HCT116 (cell line): Measurements from ENCODE around the gene KDM1B. TPM values are rescaled to one million over a fixed set of nuclear protein-coding genes. Genes with fewer than 3 reads are reported as not detected.
"Not testable (repeated sequence)": the region's sequence is repeated elsewhere in the genome, so short reads cannot be mapped to it uniquely, and the experiment has no call there.

ENCODE experiments used
- ATAC-seq: fragments of 200-7000 bp; cut with Tn5 transposase; 2 replicates; pipeline ENCODE4 v1.9.1; 2020; ENCODE audit warnings: mild to moderate bottlenecking, moderate library complexity
- BruUV-seq: library from RNA; stranded (reverse); fragments of 400-500 nt; replicated peaks from 2 replicates; lab custom pipeline; 2021; lab: Mats Ljungman, UMichigan
- CTCF ChIA-PET: fragments of 300-600 bp; sonication (Branson Sonifier 250); formaldehyde crosslinking; loops from one replicate; lab custom pipeline; 2021; ENCODE audit warnings: antibody characterized with exemption; lab: Charles Lee
- POLR2A ChIA-PET: fragments of 300-600, 350-600 bp; sonication (Branson Sonifier 250); formaldehyde crosslinking; loops from one replicate; lab custom pipeline; 2021; ENCODE audit warnings: antibody characterized with exemption; lab: Charles Lee
- RAD21 ChIA-PET, 2 experiments: fragments of 300-600 bp; sonication (Branson Sonifier 250); formaldehyde crosslinking; loops; one replicate each; lab custom pipeline; 2023; ENCODE audit warnings: low total read pairs in 2 of 2; ENCODE audit not compliant: uncharacterized antibody in 2 of 2, unreplicated experiment in 2 of 2, low non-redundant PET in 1 of 2; lab: Charles Lee
- DNase-seq: peaks from one replicate; pipeline ENCODE4 v3.0.0-alpha.2; 2010; ENCODE audit warnings: low read depth, low spot score
- H2AFZ ChIP-seq: fragments of 200-600 bp; shearing (Covaris generic), sonication (generic); 2 replicates; pipeline ENCODE4 v1.6.1; 2017; ENCODE audit warnings: low read depth, mixed run types, mixed read lengths, antibody characterized with exemption, low read length; ENCODE audit not compliant: poor library complexity, severe bottlenecking
- H3K27ac ChIP-seq: 2 replicates; pipeline ENCODE4 v1.5.1; 2012; ENCODE audit warnings: low read depth, low read length
- H3K27me3 ChIP-seq: fragments of 200-600 bp; sonication (generic); 2 replicates; pipeline ENCODE4 v1.6.1; 2016; ENCODE audit warnings: mixed run types, low read length, mixed read lengths; ENCODE audit not compliant: insufficient read depth
- H3K36me3 ChIP-seq, 2 experiments: fragments of 200-500 bp in 1 of 2; fragments of 200-600 bp in 1 of 2; sonication (Bioruptor generic) in 1 of 2; sonication (generic) in 1 of 2; 2 replicates each; pipeline versions ENCODE4 v1.5.1 to v1.6.1; 2014 to 2016; ENCODE audit warnings: low read length in 2 of 2, inconsistent platforms in 1 of 2, mixed read lengths in 1 of 2, mixed run types in 1 of 2; ENCODE audit not compliant: insufficient read depth in 2 of 2, control insufficient read depth in 1 of 2
- H3K4me1 ChIP-seq, 2 experiments: fragments of 200-600 bp in 1 of 2; sonication (generic) in 1 of 2; 2 replicates each; pipeline versions ENCODE4 v1.5.1 to v1.6.1; 2012 to 2017; ENCODE audit warnings: low read length in 2 of 2, inconsistent platforms in 1 of 2, mild to moderate bottlenecking in 1 of 2, mixed read lengths in 1 of 2, mixed run types in 1 of 2, moderate library complexity in 1 of 2; ENCODE audit not compliant: insufficient read depth in 2 of 2, control insufficient read depth in 1 of 2
- H3K4me2 ChIP-seq: fragments of 200-600 bp; sonication (generic); 2 replicates; pipeline ENCODE4 v1.6.1; 2017; ENCODE audit warnings: mixed run types, low read length, mixed read lengths
- H3K4me3 ChIP-seq, 2 experiments: fragments of 200-600 bp in 1 of 2; sonication (generic) in 1 of 2; replicated peaks in 1 of 2; 2 replicates each; pipeline ENCODE4 v1.5.1; 2011 to 2016; ENCODE audit warnings: low read length in 2 of 2, control low read depth in 1 of 2, low read depth in 1 of 2, mild to moderate bottlenecking in 1 of 2, mixed read lengths in 1 of 2, mixed run types in 1 of 2
- H3K79me2 ChIP-seq: fragments of 200-600 bp; sonication (generic); 2 replicates; pipeline ENCODE4 v1.6.1; 2017; ENCODE audit warnings: mild to moderate bottlenecking, mixed run types, low read length, moderate library complexity, mixed read lengths; ENCODE audit not compliant: insufficient read depth
- H3K9ac ChIP-seq: fragments of 200-600 bp; sonication (generic); 2 replicates; pipeline ENCODE4 v1.6.1; 2016; ENCODE audit warnings: low read length, mixed read lengths
- H3K9me2 ChIP-seq: fragments of 200-600 bp; sonication (generic), shearing (Covaris generic); 2 replicates; pipeline ENCODE4 v1.6.1; 2017; ENCODE audit warnings: mixed run types, mild to moderate bottlenecking, moderate library complexity; ENCODE audit not compliant: insufficient read depth
- H3K9me3 ChIP-seq, 2 experiments: fragments of 200-500 bp in 1 of 2; fragments of 200-600 bp in 1 of 2; sonication (Bioruptor generic) in 1 of 2; sonication (generic) in 1 of 2; 2 replicates each; pipeline ENCODE4 v1.6.1; 2014 to 2017; ENCODE audit warnings: low read length in 2 of 2, mixed read lengths in 2 of 2, inconsistent platforms in 1 of 2, low read depth in 1 of 2, mild to moderate bottlenecking in 1 of 2, mixed run types in 1 of 2, moderate library complexity in 1 of 2; ENCODE audit not compliant: control insufficient read depth in 1 of 2, insufficient read depth in 1 of 2
- H4K20me1 ChIP-seq: fragments of 200-600 bp; sonication (generic), shearing (Covaris generic); 2 replicates; pipeline ENCODE4 v1.6.1; 2017; ENCODE audit warnings: mixed run types, mild to moderate bottlenecking, moderate library complexity; ENCODE audit not compliant: insufficient read depth
- ATF3 ChIP-seq: IDR thresholded peaks from 2 replicates; pipeline ENCODE4 v1.6.1; 2012
- CBX3 ChIP-seq: IDR thresholded peaks from 2 replicates; pipeline ENCODE4 v1.6.1; 2012; ENCODE audit warnings: low read depth
- CEBPB ChIP-seq: IDR thresholded peaks from 2 replicates; pipeline ENCODE4 v1.6.1; 2012; ENCODE audit warnings: low read depth
- EZH2phosphoT487 ChIP-seq: fragments of 200-600 bp; IDR thresholded peaks from 2 replicates; pipeline ENCODE4 v1.6.1; 2018; ENCODE audit warnings: antibody characterized with exemption, borderline replicate concordance
- POLR2A ChIP-seq: IDR thresholded peaks from 2 replicates; pipeline ENCODE4 v1.7.0; 2011; ENCODE audit warnings: borderline replicate concordance; ENCODE audit not compliant: insufficient read depth, insufficient read length; ENCODE audit errors: extremely low read depth
- POLR2AphosphoS5 ChIP-seq: IDR thresholded peaks from 2 replicates; pipeline ENCODE4 v1.6.1; 2011; ENCODE audit warnings: mild to moderate bottlenecking, low read depth, low read length, moderate library complexity
- RAD21 ChIP-seq: IDR thresholded peaks from 2 replicates; pipeline ENCODE4 v1.6.1; 2012; ENCODE audit warnings: low read depth, mild to moderate bottlenecking
- SIN3A ChIP-seq: IDR thresholded peaks from 2 replicates; pipeline ENCODE4 v1.6.1; 2012; ENCODE audit warnings: low read depth
- SP1 ChIP-seq: IDR thresholded peaks from 2 replicates; pipeline ENCODE4 v1.6.1; 2012; ENCODE audit warnings: low read depth
- SRF ChIP-seq: IDR thresholded peaks from 2 replicates; pipeline ENCODE4 v1.6.1; 2012; ENCODE audit warnings: low read depth
- YY1 ChIP-seq: IDR thresholded peaks from 2 replicates; pipeline ENCODE4 v1.6.1; 2011; ENCODE audit warnings: low read length, low read depth, moderate library complexity, mild to moderate bottlenecking; ENCODE audit not compliant: insufficient replicate concordance; ENCODE audit errors: extremely low read depth
- ZNF274 ChIP-seq: fragments of 200-500 bp; sonication (Bioruptor generic); IDR thresholded peaks from 2 replicates; pipeline ENCODE4 v1.6.1; 2014; ENCODE audit warnings: mild to moderate bottlenecking, low read depth, low read length, inconsistent platforms
- intact Hi-C: fragments of 100-400 bp; cut with micrococcal nuclease; formaldehyde crosslinking; loops from 2 replicates; pipeline ENCODE4 v1.10.0; 2022
- total RNA-seq: library from RNA; stranded (reverse); gene quantifications from one replicate; pipeline ENCODE4 v1.2.1, GENCODE V29; 2021; ENCODE audit not compliant: unreplicated experiment
- TF ChIP-seq, protein P1 (sequence below): IDR thresholded peaks from 2 replicates; pipeline ENCODE4 v1.6.1; 2012
- TF ChIP-seq, protein P2 (sequence below), 3 experiments: fragments of 200-600 bp in 1 of 3; sonication (generic) in 1 of 3; IDR thresholded peaks in 2 of 3; conservative IDR thresholded peaks in 1 of 3; 2 replicates each; pipeline ENCODE4 v1.5.1; 2012 to 2017; ENCODE audit warnings: low read depth in 2 of 3, low read length in 2 of 3, antibody characterized with exemption in 1 of 3, borderline replicate concordance in 1 of 3, control low read depth in 1 of 3, mild to moderate bottlenecking in 1 of 3, mixed read lengths in 1 of 3, mixed run types in 1 of 3, moderate library complexity in 1 of 3; ENCODE audit not compliant: insufficient read depth in 1 of 3

Gene KDM1B
- total RNA-seq, 1 experiment from 2014 or later: 24.5 TPM

- peaks cover 18% of the 10 kb centered on the region for H3K79me2 ChIP-seq
- no peak for DNase-seq
- no peak overlapping the region for H3K27ac ChIP-seq
- no peaks in the 10 kb centered on the region; the same call in 1 of the 2 replicates for H4K20me1 ChIP-seq
- H3K9ac ChIP-seq: no peak overlapping the region
- no peak overlapping the region for H3K4me2 ChIP-seq
- TF ChIP-seq CBX3: no peak
- TF ChIP-seq SIN3A: no peak
- TF ChIP-seq, protein P1, sequence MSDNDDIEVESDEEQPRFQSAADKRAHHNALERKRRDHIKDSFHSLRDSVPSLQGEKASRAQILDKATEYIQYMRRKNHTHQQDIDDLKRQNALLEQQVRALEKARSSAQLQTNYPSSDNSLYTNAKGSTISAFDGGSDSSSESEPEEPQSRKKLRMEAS: no peak
- no peak for TF ChIP-seq ATF3
- no peak for TF ChIP-seq YY1
- no peak for TF ChIP-seq RAD21
- no peak for TF ChIP-seq SRF
- TF ChIP-seq POLR2AphosphoS5: no peak
- no peak for TF ChIP-seq SP1
- TF ChIP-seq EZH2phosphoT487: no peak
- TF ChIP-seq CEBPB: no peak
- no peak for TF ChIP-seq ZNF274
- TF ChIP-seq POLR2A: no peak
- TF ChIP-seq, protein P2, sequence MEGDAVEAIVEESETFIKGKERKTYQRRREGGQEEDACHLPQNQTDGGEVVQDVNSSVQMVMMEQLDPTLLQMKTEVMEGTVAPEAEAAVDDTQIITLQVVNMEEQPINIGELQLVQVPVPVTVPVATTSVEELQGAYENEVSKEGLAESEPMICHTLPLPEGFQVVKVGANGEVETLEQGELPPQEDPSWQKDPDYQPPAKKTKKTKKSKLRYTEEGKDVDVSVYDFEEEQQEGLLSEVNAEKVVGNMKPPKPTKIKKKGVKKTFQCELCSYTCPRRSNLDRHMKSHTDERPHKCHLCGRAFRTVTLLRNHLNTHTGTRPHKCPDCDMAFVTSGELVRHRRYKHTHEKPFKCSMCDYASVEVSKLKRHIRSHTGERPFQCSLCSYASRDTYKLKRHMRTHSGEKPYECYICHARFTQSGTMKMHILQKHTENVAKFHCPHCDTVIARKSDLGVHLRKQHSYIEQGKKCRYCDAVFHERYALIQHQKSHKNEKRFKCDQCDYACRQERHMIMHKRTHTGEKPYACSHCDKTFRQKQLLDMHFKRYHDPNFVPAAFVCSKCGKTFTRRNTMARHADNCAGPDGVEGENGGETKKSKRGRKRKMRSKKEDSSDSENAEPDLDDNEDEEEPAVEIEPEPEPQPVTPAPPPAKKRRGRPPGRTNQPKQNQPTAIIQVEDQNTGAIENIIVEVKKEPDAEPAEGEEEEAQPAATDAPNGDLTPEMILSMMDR (IDR thresholded peaks at IDR 0.05 in 2 of 3, conservative IDR thresholded peaks at IDR 0.05 in 1 of 3; ENCODE audit: borderline replicate concordance in 1 of 3, insufficient read depth in 1 of 3, low read depth in 2 of 3, low read length in 2 of 3): no peak
- TF ChIP-seq, all 23 proteins: peak for 0
- Histone ChIP-seq H3K27me3 (no peaks in the 10 kb centered on the region), H3K9me3 (no peaks in the 10 kb centered on the region), H3K9me2 (no peaks in the 10 kb centered on the region), H2AFZ (no peak overlapping the region), H3K4me1 (peaks cover 0 to 2% of the 10 kb centered on the region in 2 experiments; a peak in 1 of 4 replicates), H3K36me3 (peaks cover 26 to 27% of the 10 kb centered on the region in 2 experiments), H3K4me3 (no peak overlapping the region)
- ChIA-PET RAD21 (no interaction called here), CTCF (no interaction called here), POLR2A (no interaction called here)
- no TSS peak for BruUV-seq
- ATAC-seq: no peak
- intact Hi-C loops: no loop called here
Observed at GRCh38 chr6:18221288-18221615, 66.0 kb downstream of the KDM1B start.

GRCh38 chr6:18226451-18227105, 71.4 kb downstream of the KDM1B start:
- peaks cover 34 to 42% of the 10 kb centered on the region in 2 experiments for H3K36me3 ChIP-seq
- DNase-seq, ATAC-seq, H3K27me3 ChIP-seq, H3K4me1 ChIP-seq, BruUV-seq, POLR2A ChIA-PET, H3K27ac ChIP-seq, H2AFZ ChIP-seq, RAD21 ChIA-PET, H3K4me3 ChIP-seq, H3K4me2 ChIP-seq, H3K9me3 ChIP-seq, intact Hi-C loops, H3K9me2 ChIP-seq, CTCF ChIA-PET, H3K9ac ChIP-seq, H4K20me1 ChIP-seq: not testable (repeated sequence)
- H3K79me2 ChIP-seq: peaks cover 48% of the 10 kb centered on the region

DNA sequence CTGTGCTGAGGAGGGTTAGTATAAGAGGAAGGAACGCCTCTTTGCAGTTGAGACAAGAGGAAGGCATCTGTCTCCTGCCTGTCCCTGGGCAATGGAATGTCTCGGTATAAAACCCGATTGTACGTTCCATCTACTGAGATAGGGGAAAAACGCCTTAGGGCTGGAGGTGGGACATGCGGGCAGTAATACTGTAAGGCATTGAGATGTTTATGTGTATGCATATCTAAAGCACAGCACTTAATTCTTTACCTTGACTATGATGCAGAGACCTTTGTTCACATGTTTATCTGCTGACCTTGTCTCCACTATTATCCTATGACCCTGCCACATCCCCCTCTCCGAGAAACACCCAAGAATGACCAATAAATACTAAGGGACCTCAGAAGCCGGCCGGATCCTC, 71.9 kb downstream of the KDM1B start:
- BruUV-seq, H3K4me2 ChIP-seq, CTCF ChIA-PET, POLR2A ChIA-PET, H3K27ac ChIP-seq, H3K9me2 ChIP-seq, H3K27me3 ChIP-seq, H2AFZ ChIP-seq, DNase-seq, H3K9me3 ChIP-seq, intact Hi-C loops, H4K20me1 ChIP-seq, H3K4me3 ChIP-seq, H3K9ac ChIP-seq, ATAC-seq, H3K4me1 ChIP-seq, RAD21 ChIA-PET: not testable (repeated sequence)
- Histone ChIP-seq H3K36me3 (peaks cover 32 to 46% of the 10 kb centered on the region in 2 experiments), H3K79me2 (peaks cover 54% of the 10 kb centered on the region)
